ENCODE results near the gene NPAS1. TPM values are rescaled to one million over a fixed set of nuclear protein-coding genes. Genes with fewer than 3 reads are reported as not detected.

The NPAS1 gene
- total RNA-seq, 1 experiment from 2014 or later = 1.4 TPM

GRCh38 chr19:47002853-47003610, 16.6 kb upstream of the NPAS1 start:
- peaks cover 3% of the 10 kb centered on the region; the same call in 1 of the 2 replicates for H4K20me1 ChIP-seq (ENCODE audit: insufficient read depth)
- H3K9me2 ChIP-seq (ENCODE audit: insufficient read depth) = no peaks in the 10 kb centered on the region
- H2AFZ ChIP-seq = no peak overlapping the region
- intact Hi-C loops (cut with micrococcal nuclease; ENCODE audit: unreplicated experiment) = no loop called here
- DNase-seq = no peak
- no peak overlapping the region for H3K27ac ChIP-seq
- no peaks in the 10 kb centered on the region for H3K79me2 ChIP-seq (ENCODE audit: low read depth)
- no peaks in the 10 kb centered on the region for H3K4me1 ChIP-seq (replicated peaks; ENCODE audit: insufficient read depth)
- H3K27me3 ChIP-seq (ENCODE audit: insufficient read depth, low read depth) = no peaks in the 10 kb centered on the region
- no peaks in the 10 kb centered on the region for H3K9me3 ChIP-seq (ENCODE audit: insufficient read depth, low read depth)
- H3K4me3 ChIP-seq = no peak overlapping the region
- BruUV-seq (replicated peaks) = no TSS peak
- H3F3A ChIP-seq (ENCODE audit: insufficient read depth, low read depth) = peaks cover 15% of the 10 kb centered on the region; the same call in 1 of the 2 replicates
- no peaks in the 10 kb centered on the region for H3K36me3 ChIP-seq (ENCODE audit: low read depth)
- ChIA-PET POLR2A (ENCODE audit: unreplicated experiment) (no interaction called here), CTCF (interaction anchor here (0.6 kb wide), 2 partner anchors 19 to 244 kb away, joined by 3 to 4 read pairs; no protein-coding TSS in a partner anchor)
- TF ChIP-seq, protein P1, sequence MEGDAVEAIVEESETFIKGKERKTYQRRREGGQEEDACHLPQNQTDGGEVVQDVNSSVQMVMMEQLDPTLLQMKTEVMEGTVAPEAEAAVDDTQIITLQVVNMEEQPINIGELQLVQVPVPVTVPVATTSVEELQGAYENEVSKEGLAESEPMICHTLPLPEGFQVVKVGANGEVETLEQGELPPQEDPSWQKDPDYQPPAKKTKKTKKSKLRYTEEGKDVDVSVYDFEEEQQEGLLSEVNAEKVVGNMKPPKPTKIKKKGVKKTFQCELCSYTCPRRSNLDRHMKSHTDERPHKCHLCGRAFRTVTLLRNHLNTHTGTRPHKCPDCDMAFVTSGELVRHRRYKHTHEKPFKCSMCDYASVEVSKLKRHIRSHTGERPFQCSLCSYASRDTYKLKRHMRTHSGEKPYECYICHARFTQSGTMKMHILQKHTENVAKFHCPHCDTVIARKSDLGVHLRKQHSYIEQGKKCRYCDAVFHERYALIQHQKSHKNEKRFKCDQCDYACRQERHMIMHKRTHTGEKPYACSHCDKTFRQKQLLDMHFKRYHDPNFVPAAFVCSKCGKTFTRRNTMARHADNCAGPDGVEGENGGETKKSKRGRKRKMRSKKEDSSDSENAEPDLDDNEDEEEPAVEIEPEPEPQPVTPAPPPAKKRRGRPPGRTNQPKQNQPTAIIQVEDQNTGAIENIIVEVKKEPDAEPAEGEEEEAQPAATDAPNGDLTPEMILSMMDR (conservative IDR thresholded peaks at IDR 0.05) = no peak
- TF ChIP-seq EZH2 (IDR thresholded peaks at IDR 0.05; ENCODE audit: low read depth) = no peak
- no peak overlapping the region for H3K4me2 ChIP-seq

GRCh38 chr19:47003611-47004465, 15.8 kb upstream of the NPAS1 start:
- Histone ChIP-seq H3K36me3 (ENCODE audit: low read depth) (no peaks in the 10 kb centered on the region), H3K27me3 (ENCODE audit: insufficient read depth, low read depth) (no peaks in the 10 kb centered on the region), H3K4me2 (no peak overlapping the region), H3F3A (ENCODE audit: insufficient read depth, low read depth) (peaks cover 15% of the 10 kb centered on the region; the same call in 1 of the 2 replicates), H3K4me3 (no peak overlapping the region), H4K20me1 (ENCODE audit: insufficient read depth) (peaks cover 3% of the 10 kb centered on the region; the same call in 1 of the 2 replicates), H3K9me3 (ENCODE audit: insufficient read depth, low read depth) (no peaks in the 10 kb centered on the region), H3K4me1 (replicated peaks; ENCODE audit: insufficient read depth) (no peaks in the 10 kb centered on the region), H2AFZ (no peak overlapping the region), H3K79me2 (ENCODE audit: low read depth) (no peaks in the 10 kb centered on the region), H3K9me2 (ENCODE audit: insufficient read depth) (no peaks in the 10 kb centered on the region), H3K27ac (no peak overlapping the region)
- ChIA-PET POLR2A (ENCODE audit: unreplicated experiment) (interaction anchor here (0.6 kb wide), 1 partner anchor 207 kb away, joined by 10 read pairs; no protein-coding TSS in a partner anchor), CTCF (interaction anchor here (0.6 kb wide), 2 partner anchors 18 to 244 kb away, joined by 3 to 4 read pairs; no protein-coding TSS in a partner anchor)
- BruUV-seq (replicated peaks) = no TSS peak
- TF ChIP-seq, protein P1 (conservative IDR thresholded peaks at IDR 0.05) = no peak
- TF ChIP-seq EZH2 (IDR thresholded peaks at IDR 0.05; ENCODE audit: low read depth) = no peak
- intact Hi-C loops (cut with micrococcal nuclease; ENCODE audit: unreplicated experiment) = no loop called here
- no peak for DNase-seq

- ChIA-PET CTCF (no interaction called here), POLR2A (ENCODE audit: unreplicated experiment) (no interaction called here)
- TF ChIP-seq, protein P1 (conservative IDR thresholded peaks at IDR 0.05) = no peak
- no peak for TF ChIP-seq EZH2 (IDR thresholded peaks at IDR 0.05; ENCODE audit: low read depth)
- Histone ChIP-seq H3F3A (ENCODE audit: insufficient read depth, low read depth) (peaks cover 15% of the 10 kb centered on the region; the same call in 1 of the 2 replicates), H3K36me3 (ENCODE audit: low read depth) (no peaks in the 10 kb centered on the region), H3K27ac (no peak overlapping the region), H4K20me1 (ENCODE audit: insufficient read depth) (peaks cover 3% of the 10 kb centered on the region; the same call in 1 of the 2 replicates), H3K27me3 (ENCODE audit: insufficient read depth, low read depth) (no peaks in the 10 kb centered on the region), H2AFZ (no peak overlapping the region), H3K9me2 (ENCODE audit: insufficient read depth) (no peaks in the 10 kb centered on the region), H3K4me3 (no peak overlapping the region), H3K9me3 (ENCODE audit: insufficient read depth, low read depth) (no peaks in the 10 kb centered on the region), H3K79me2 (ENCODE audit: low read depth) (no peaks in the 10 kb centered on the region), H3K4me2 (no peak overlapping the region), H3K4me1 (replicated peaks; ENCODE audit: insufficient read depth) (no peaks in the 10 kb centered on the region)
- BruUV-seq (replicated peaks) = no TSS peak
- no peak for DNase-seq
- intact Hi-C loops (cut with micrococcal nuclease; ENCODE audit: unreplicated experiment) = no loop called here
These were observed 14.4 kb upstream of the NPAS1 start for GRCh38 chr19:47005164-47005641.

Data from PC-9 (cell line).